HepG2 (cell line): Measurements from ENCODE around the gene PIK3R1. TPM values are rescaled to one million over a fixed set of nuclear protein-coding genes. Genes with fewer than 3 reads are reported as not detected.

ENCODE experiments used
- ATRX ChIP-seq: sonication (generic); formaldehyde crosslinking; IDR thresholded peaks from 2 replicates; pipeline ENCODE4 v1.4.0; 2020; ENCODE audit warnings: missing genetic modification reagents, borderline replicate concordance
- ETV5 ChIP-seq: IDR thresholded peaks from 2 replicates; pipeline ENCODE4 v1.6.1; 2018; ENCODE audit warnings: missing biosample characterization, missing genetic modification reagents, inconsistent platforms, borderline replicate concordance
- EZH2 ChIP-seq: conservative IDR thresholded peaks from 2 replicates; pipeline ENCODE4 v1.6.1; 2012; ENCODE audit warnings: mild to moderate bottlenecking, low read depth, low read length, moderate library complexity
- FOXP1 ChIP-seq, 2 experiments: fragments of 450-650 bp in 1 of 2; IDR thresholded peaks; 2 replicates each; pipeline ENCODE4 v1.6.1; 2017 to 2018; ENCODE audit warnings: antibody characterized with exemption in 1 of 2
- GPN1 ChIP-seq: sonication (generic); formaldehyde crosslinking; IDR thresholded peaks from 2 replicates; pipeline ENCODE4 v1.5.1; 2020; ENCODE audit warnings: missing genetic modification reagents, borderline replicate concordance
- HMG20A ChIP-seq: IDR thresholded peaks from 2 replicates; pipeline ENCODE4 v1.6.1; 2016; ENCODE audit warnings: borderline replicate concordance
- KMT2A ChIP-seq: sonication (generic); formaldehyde crosslinking; IDR thresholded peaks from 2 replicates; pipeline ENCODE4 v1.4.0; 2020; ENCODE audit warnings: missing genetic modification reagents
- RAD21 ChIP-seq: fragments of 450-650 bp; formaldehyde crosslinking; IDR thresholded peaks from 2 replicates; pipeline ENCODE4 v1.5.0; 2020; ENCODE audit warnings: mild to moderate bottlenecking
- SIN3A ChIP-seq: IDR thresholded peaks from 2 replicates; pipeline ENCODE4 v1.6.1; 2011; ENCODE audit warnings: low read depth, mild to moderate bottlenecking, control low read depth, low read length, borderline replicate concordance
- ZNF30 ChIP-seq: sonication (generic); formaldehyde crosslinking; IDR thresholded peaks from 2 replicates; pipeline ENCODE4 v1.5.0; 2020; ENCODE audit warnings: mild to moderate bottlenecking, missing genetic modification reagents
- ZNF329 ChIP-seq: sonication (generic); formaldehyde crosslinking; IDR thresholded peaks from 2 replicates; pipeline ENCODE4 v1.9.0; 2021; ENCODE audit warnings: low read depth, mild to moderate bottlenecking, missing genetic modification reagents
- ZNF607 ChIP-seq: sonication (generic); formaldehyde crosslinking; IDR thresholded peaks from 2 replicates; pipeline ENCODE4 v1.5.1; 2020; ENCODE audit warnings: missing genetic modification reagents, mild to moderate bottlenecking, borderline replicate concordance
- ZNF614 ChIP-seq: IDR thresholded peaks from 2 replicates; pipeline ENCODE4 v1.6.1; 2018; ENCODE audit warnings: missing biosample characterization, missing genetic modification reagents, inconsistent platforms, borderline replicate concordance
- ZNF652 ChIP-seq: IDR thresholded peaks from 2 replicates; pipeline ENCODE4 v1.6.1; 2016; ENCODE audit warnings: low read depth, borderline replicate concordance
- ZNF777 ChIP-seq: sonication (generic); formaldehyde crosslinking; IDR thresholded peaks from 2 replicates; pipeline ENCODE4 v1.4.0; 2020; ENCODE audit warnings: missing genetic modification reagents
- polyA plus RNA-seq, 8 experiments: library from polyadenylated mRNA; depleted of rRNA in 3 of 8; stranded (reverse) in 7 of 8; unstranded in 1 of 8; fragments of >200 nt; fragmentation: Illumina TruSeq in 4 of 8; extraction: Trizol in 4 of 8; gene quantifications; 2 replicates each; pipeline versions ENCODE4 v1.2.1 to v1.2.3, GENCODE V29; 2011 to 2016; ENCODE audit warnings: low read depth in 4 of 8, missing spikeins in 1 of 8, mixed read lengths in 1 of 8; ENCODE audit not compliant: insufficient read depth in 1 of 8
- total RNA-seq, 5 experiments: library from RNA; depleted of rRNA; stranded (reverse); fragments of >200 nt; fragmentation: Illumina TruSeq; extraction: Trizol; gene quantifications; 2 replicates each; pipeline ENCODE4 v1.2.3, GENCODE V29; 2016; ENCODE audit warnings: low read depth in 1 of 5
- TF ChIP-seq, protein P1 (sequence below): sonication (generic); formaldehyde crosslinking; IDR thresholded peaks from 2 replicates; pipeline ENCODE4 v1.8.0; 2022; ENCODE audit warnings: missing genetic modification reagents, mild to moderate bottlenecking, inconsistent platforms, borderline replicate concordance
- TF ChIP-seq, protein P2 (sequence below): sonication (generic); formaldehyde crosslinking; IDR thresholded peaks from 2 replicates; pipeline ENCODE4 v1.4.0; 2020; ENCODE audit warnings: missing genetic modification reagents, borderline replicate concordance
- TF ChIP-seq, protein P3 (sequence below): sonication (generic); formaldehyde crosslinking; IDR thresholded peaks from 2 replicates; pipeline ENCODE4 v1.4.0; 2020; ENCODE audit warnings: missing genetic modification reagents
- TF ChIP-seq, protein P4 (sequence below): sonication (generic); formaldehyde crosslinking; IDR thresholded peaks from 2 replicates; pipeline ENCODE4 v1.4.0; 2020; ENCODE audit warnings: missing genetic modification reagents, mild to moderate bottlenecking, borderline replicate concordance
- TF ChIP-seq, protein P5 (sequence below): sonication (generic); formaldehyde crosslinking; IDR thresholded peaks from 2 replicates; pipeline ENCODE4 v1.5.0; 2020; ENCODE audit warnings: mild to moderate bottlenecking, missing genetic modification reagents

PIK3R1 gene
- total and polyA plus RNA-seq, 2 of the 13 experiments (the other 11 are each of a cell fraction or from before 2014, with no cell fraction given), result 8.4 to 21.3 TPM

DNA sequence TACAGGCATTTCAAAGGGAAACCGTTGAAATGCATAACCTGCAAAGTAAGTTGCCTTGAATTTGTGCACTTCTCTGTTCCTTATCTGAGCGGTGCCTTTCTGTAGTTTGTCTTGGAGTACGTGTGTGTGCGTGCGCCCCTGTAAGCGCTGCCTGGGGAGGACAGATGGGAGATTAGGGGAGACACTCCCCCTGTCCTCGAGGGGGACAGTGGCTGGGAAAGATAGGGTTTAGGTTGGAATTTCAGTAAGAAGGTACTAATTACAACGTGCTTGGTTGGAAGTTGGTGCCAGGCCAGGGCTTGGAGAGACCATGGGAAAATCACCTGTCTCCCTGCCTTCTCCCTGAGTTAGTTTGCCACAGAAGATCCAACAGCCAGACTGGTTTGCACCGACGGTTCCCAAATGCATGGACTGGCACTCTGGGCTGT is 73.2 kb downstream of the PIK3R1 start (continued):
- TF ChIP-seq, protein P1, sequence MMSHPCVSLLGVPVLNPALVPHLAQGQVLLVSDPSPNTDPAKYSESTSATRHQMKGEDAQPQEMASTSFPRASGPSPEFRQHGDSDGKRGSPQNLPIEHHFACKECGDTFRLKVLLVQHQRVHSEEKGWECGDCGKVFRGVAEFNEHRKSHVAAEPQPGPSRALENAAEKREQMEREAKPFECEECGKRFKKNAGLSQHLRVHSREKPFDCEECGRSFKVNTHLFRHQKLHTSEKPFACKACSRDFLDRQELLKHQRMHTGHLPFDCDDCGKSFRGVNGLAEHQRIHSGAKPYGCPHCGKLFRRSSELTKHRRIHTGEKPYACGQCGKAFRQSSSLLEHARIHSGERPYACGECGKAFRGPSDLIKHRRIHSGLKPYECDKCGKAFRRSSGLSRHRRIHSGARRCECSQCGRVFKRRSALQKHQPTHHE, result 0 out of 2 replicates have a peak, but pooled peaks have one; percentile 18
- TF ChIP-seq, protein P2, sequence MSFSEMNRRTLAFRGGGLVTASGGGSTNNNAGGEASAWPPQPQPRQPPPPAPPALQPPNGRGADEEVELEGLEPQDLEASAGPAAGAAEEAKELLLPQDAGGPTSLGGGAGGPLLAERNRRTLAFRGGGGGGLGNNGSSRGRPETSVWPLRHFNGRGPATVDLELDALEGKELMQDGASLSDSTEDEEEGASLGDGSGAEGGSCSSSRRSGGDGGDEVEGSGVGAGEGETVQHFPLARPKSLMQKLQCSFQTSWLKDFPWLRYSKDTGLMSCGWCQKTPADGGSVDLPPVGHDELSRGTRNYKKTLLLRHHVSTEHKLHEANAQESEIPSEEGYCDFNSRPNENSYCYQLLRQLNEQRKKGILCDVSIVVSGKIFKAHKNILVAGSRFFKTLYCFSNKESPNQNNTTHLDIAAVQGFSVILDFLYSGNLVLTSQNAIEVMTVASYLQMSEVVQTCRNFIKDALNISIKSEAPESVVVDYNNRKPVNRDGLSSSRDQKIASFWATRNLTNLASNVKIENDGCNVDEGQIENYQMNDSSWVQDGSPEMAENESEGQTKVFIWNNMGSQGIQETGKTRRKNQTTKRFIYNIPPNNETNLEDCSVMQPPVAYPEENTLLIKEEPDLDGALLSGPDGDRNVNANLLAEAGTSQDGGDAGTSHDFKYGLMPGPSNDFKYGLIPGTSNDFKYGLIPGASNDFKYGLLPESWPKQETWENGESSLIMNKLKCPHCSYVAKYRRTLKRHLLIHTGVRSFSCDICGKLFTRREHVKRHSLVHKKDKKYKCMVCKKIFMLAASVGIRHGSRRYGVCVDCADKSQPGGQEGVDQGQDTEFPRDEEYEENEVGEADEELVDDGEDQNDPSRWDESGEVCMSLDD, result 0 out of 2 replicates have a peak, but pooled peaks have one; percentile 51
- TF ChIP-seq ATRX, result no peak
- TF ChIP-seq, protein P3, sequence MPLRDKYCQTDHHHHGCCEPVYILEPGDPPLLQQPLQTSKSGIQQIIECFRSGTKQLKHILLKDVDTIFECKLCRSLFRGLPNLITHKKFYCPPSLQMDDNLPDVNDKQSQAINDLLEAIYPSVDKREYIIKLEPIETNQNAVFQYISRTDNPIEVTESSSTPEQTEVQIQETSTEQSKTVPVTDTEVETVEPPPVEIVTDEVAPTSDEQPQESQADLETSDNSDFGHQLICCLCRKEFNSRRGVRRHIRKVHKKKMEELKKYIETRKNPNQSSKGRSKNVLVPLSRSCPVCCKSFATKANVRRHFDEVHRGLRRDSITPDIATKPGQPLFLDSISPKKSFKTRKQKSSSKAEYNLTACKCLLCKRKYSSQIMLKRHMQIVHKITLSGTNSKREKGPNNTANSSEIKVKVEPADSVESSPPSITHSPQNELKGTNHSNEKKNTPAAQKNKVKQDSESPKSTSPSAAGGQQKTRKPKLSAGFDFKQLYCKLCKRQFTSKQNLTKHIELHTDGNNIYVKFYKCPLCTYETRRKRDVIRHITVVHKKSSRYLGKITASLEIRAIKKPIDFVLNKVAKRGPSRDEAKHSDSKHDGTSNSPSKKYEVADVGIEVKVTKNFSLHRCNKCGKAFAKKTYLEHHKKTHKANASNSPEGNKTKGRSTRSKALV (CRISPR knock-in tag), result peak; percentile 79
- no peak for TF ChIP-seq ZNF329 (CRISPR knock-in tag)
- TF ChIP-seq FOXP1 (IDR thresholded peaks at IDR 0.05), result no peak
- TF ChIP-seq FOXP1 (CRISPR knock-in tag; IDR thresholded peaks at IDR 0.05), result no peak
- TF ChIP-seq KMT2A, result 0 out of 2 replicates have a peak, but pooled peaks have one; percentile 1
- no peak for TF ChIP-seq GPN1 (CRISPR knock-in tag)
- TF ChIP-seq ZNF777 (CRISPR knock-in tag), result peak; percentile 51
- TF ChIP-seq, protein P4, sequence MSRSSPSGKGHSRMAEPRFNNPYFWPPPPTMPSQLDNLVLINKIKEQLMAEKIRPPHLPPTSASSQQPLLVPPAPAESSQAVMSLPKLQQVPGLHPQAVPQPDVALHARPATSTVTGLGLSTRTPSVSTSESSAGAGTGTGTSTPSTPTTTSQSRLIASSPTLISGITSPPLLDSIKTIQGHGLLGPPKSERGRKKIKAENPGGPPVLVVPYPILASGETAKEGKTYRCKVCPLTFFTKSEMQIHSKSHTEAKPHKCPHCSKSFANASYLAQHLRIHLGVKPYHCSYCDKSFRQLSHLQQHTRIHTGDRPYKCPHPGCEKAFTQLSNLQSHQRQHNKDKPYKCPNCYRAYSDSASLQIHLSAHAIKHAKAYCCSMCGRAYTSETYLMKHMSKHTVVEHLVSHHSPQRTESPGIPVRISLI (CRISPR knock-in tag), result peak; percentile 9; the same call in 1 of the 2 replicates
- TF ChIP-seq ZNF607 (CRISPR knock-in tag), result no peak
- TF ChIP-seq ZNF652 (CRISPR knock-in tag), result no peak
- TF ChIP-seq, protein P5, sequence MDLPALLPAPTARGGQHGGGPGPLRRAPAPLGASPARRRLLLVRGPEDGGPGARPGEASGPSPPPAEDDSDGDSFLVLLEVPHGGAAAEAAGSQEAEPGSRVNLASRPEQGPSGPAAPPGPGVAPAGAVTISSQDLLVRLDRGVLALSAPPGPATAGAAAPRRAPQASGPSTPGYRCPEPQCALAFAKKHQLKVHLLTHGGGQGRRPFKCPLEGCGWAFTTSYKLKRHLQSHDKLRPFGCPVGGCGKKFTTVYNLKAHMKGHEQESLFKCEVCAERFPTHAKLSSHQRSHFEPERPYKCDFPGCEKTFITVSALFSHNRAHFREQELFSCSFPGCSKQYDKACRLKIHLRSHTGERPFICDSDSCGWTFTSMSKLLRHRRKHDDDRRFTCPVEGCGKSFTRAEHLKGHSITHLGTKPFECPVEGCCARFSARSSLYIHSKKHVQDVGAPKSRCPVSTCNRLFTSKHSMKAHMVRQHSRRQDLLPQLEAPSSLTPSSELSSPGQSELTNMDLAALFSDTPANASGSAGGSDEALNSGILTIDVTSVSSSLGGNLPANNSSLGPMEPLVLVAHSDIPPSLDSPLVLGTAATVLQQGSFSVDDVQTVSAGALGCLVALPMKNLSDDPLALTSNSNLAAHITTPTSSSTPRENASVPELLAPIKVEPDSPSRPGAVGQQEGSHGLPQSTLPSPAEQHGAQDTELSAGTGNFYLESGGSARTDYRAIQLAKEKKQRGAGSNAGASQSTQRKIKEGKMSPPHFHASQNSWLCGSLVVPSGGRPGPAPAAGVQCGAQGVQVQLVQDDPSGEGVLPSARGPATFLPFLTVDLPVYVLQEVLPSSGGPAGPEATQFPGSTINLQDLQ, result no peak
- no peak for TF ChIP-seq RAD21 (CRISPR knock-in tag)
- TF ChIP-seq ZNF614 (CRISPR knock-in tag), result no peak
- TF ChIP-seq ZNF30, result no peak
- no peak for TF ChIP-seq EZH2
- no peak for TF ChIP-seq HMG20A (CRISPR knock-in tag)
- TF ChIP-seq ETV5 (CRISPR knock-in tag), result no peak
- no peak for TF ChIP-seq SIN3A
